Nucleus accumbens (tissue), 56 donors: Measurements from ENCODE around the gene TLR7.

Experiments used
- DNase-seq, 56 donors: peaks; one replicate each; lab custom pipeline; 2025; lab: John Stamatoyannopoulos, UW

The TLR7 gene

GRCh38 chrX:12890467-12890866 lies 23.6 kb downstream of the TLR7 start:
- no peak for DNase-seq

GRCh38 chrX:12891171-12891570 lies 24.3 kb downstream of the TLR7 start:
- DNase-seq: no peak

- no peak for DNase-seq
Measured at GRCh38 chrX:12891915-12892506, 25.1 kb downstream of the TLR7 start.

GRCh38 chrX:12892716-12893115 lies 25.8 kb downstream of the TLR7 start:
- no peak for DNase-seq

GRCh38 chrX:12894074-12895030 lies 27.5 kb downstream of the TLR7 start:
- DNase-seq: peak in 16 of 56 donors; percentile 0 to 45 (median 3)

GRCh38 chrX:12895866-12896265 lies 29.0 kb downstream of the TLR7 start:
- no peak for DNase-seq

- no peak for DNase-seq
Measured at GRCh38 chrX:12896935-12897334, 30.1 kb downstream of the TLR7 start.

GRCh38 chrX:12898073-12898472 lies 31.2 kb downstream of the TLR7 start:
- no peak for DNase-seq

GRCh38 chrX:12899506-12899905 lies 32.6 kb downstream of the TLR7 start:
- no peak for DNase-seq

GRCh38 chrX:12901486-12901885 lies 34.6 kb downstream of the TLR7 start:
- DNase-seq: peak in 32 of 56 donors; percentile 0 to 58 (median 14)

GRCh38 chrX:12903646-12904045 lies 36.8 kb downstream of the TLR7 start:
- no peak for DNase-seq

GRCh38 chrX:12906046-12906761 lies 39.3 kb downstream of the TLR7 start, which contains the start of gene TLR8:
Gene TLR8 (plus strand): TSS chrX:12906620. CDS start chrX:12906707, 87 bp downstream.
- DNase-seq: no peak

- no peak for DNase-seq
Measured at GRCh38 chrX:12910423-12911121, 43.7 kb downstream of the TLR7 start.

- no peak for DNase-seq
Measured at GRCh38 chrX:12911122-12911470, 44.2 kb downstream of the TLR7 start.

- DNase-seq: no peak
Measured at GRCh38 chrX:12912791-12913482, 46.1 kb downstream of the TLR7 start.

- no peak for DNase-seq
Measured at GRCh38 chrX:12917753-12918152, 50.9 kb downstream of the TLR7 start.

GRCh38 chrX:12919051-12919450 lies 52.2 kb downstream of the TLR7 start:
- DNase-seq: no peak

GRCh38 chrX:12919620-12920019 lies 52.7 kb downstream of the TLR7 start:
- no peak for DNase-seq

GRCh38 chrX:12920990-12921389 lies 54.1 kb downstream of the TLR7 start:
- no peak for DNase-seq
